Activated CD8-positive, alpha-beta memory T cell treated with anti-CD3 and anti-CD28 coated beads, Interleukin-2, amount 50 U/mL, for 1 hour (primary cell): ENCODE results near the gene ATPAF1.
"Not testable (repeated sequence)": the region's sequence is repeated elsewhere in the genome, so short reads cannot be mapped to it uniquely, and the experiment has no call there.

Experiments
- DNase-seq: peaks from one replicate; pipeline ENCODE4 v3.0.0-alpha.2; 2020; ENCODE audit errors: extremely low read depth

ATPAF1 gene

GRCh38 chr1:46667782-46668760, at the start of gene ATPAF1:
Gene ATPAF1 (minus strand): TSS chr1:46668364. CDS start chr1:46668322, 42 bp downstream.
- peak; percentile 4 for DNase-seq

- DNase-seq, result no peak
Measured at GRCh38 chr1:46717654-46718053, 49.5 kb upstream of the ATPAF1 start.

GRCh38 chr1:46714976-46715375, 46.8 kb upstream of the ATPAF1 start:
- no peak for DNase-seq

GRCh38 chr1:46708121-46708520, 40.0 kb upstream of the ATPAF1 start:
- DNase-seq, result no peak

GRCh38 chr1:46705408-46705807, 37.2 kb upstream of the ATPAF1 start:
- no peak for DNase-seq

GRCh38 chr1:46703927-46704641, 35.9 kb upstream of the ATPAF1 start:
- no peak for DNase-seq

- no peak for DNase-seq
Measured at GRCh38 chr1:46699666-46700065, 31.5 kb upstream of the ATPAF1 start.

GRCh38 chr1:46697053-46697452, 28.9 kb upstream of the ATPAF1 start:
- no peak for DNase-seq

GRCh38 chr1:46694676-46695075, 26.5 kb upstream of the ATPAF1 start:
- not testable (repeated sequence) for DNase-seq

- DNase-seq, result no peak
Measured at GRCh38 chr1:46692811-46693770, 24.9 kb upstream of the ATPAF1 start.

- no peak for DNase-seq
Measured at GRCh38 chr1:46691997-46692790, 24.0 kb upstream of the ATPAF1 start.

- no peak for DNase-seq
Measured at GRCh38 chr1:46690931-46691421, 22.8 kb upstream of the ATPAF1 start.

GRCh38 chr1:46689897-46690296, 21.7 kb upstream of the ATPAF1 start:
- no peak for DNase-seq

GRCh38 chr1:46689356-46689755, 21.2 kb upstream of the ATPAF1 start:
- no peak for DNase-seq

GRCh38 chr1:46687921-46688509, 19.9 kb upstream of the ATPAF1 start:
- DNase-seq, result no peak

GRCh38 chr1:46687093-46687659, 19.0 kb upstream of the ATPAF1 start:
- DNase-seq, result no peak

GRCh38 chr1:46686255-46686654, 18.1 kb upstream of the ATPAF1 start:
- DNase-seq, result no peak

- DNase-seq, result no peak
Measured at GRCh38 chr1:46684670-46685069, 16.5 kb upstream of the ATPAF1 start.

GRCh38 chr1:46682064-46682463, 13.9 kb upstream of the ATPAF1 start:
- DNase-seq, result no peak
